Right ventricle myocardium superior (tissue), 1 donor: ENCODE results near the gene METRN. TPM values are rescaled to one million over a fixed set of nuclear protein-coding genes. Genes with fewer than 3 reads are reported as not detected.

ENCODE experiments used
- ATAC-seq: fragments of 200-7000 bp; cut with Tn5 transposase; one replicate; pipeline ENCODE4 v1.9.1; 2020; ENCODE audit warnings: mild to moderate bottlenecking; ENCODE audit not compliant: poor library complexity
- DNase-seq: peaks from one replicate; pipeline ENCODE4 v3.0.0-alpha.2; 2020
- intact Hi-C: fragments of 100-400 bp; cut with DNase I; formaldehyde crosslinking; loops from one replicate; pipeline ENCODE4 v1.11.2; 2022
- long read RNA-seq: library from polyadenylated mRNA; unstranded; transcript quantifications from one replicate; pipeline ENCODE4 v2.0.0, GENCODE V29; 2021
- total RNA-seq: library from RNA; stranded (reverse); fragmentation: NEBNext Ultra II Directional; extraction: Animal tissue kit (Norgen Biotek cat#: 25700); gene quantifications from one replicate; pipeline ENCODE4 v1.2.1, GENCODE V29; 2021
- donor health status: DM: no; HTN: yes; CAD: no; lungs with severe emphysema.

The METRN gene
- 59.6 TPM for total RNA-seq
- long read RNA-seq, transcript METRN-201 (3 exons, 915 nt) = minor isoform, 56 of 246 reads
- long read RNA-seq, transcript METRN-204 (4 exons, 3,325 nt) = major isoform, 131 of 246 reads
- long read RNA-seq, partial matches to known transcripts = 25 of 246 reads
- long read RNA-seq, other reads (novel, unspliced or antisense) = 31 of 246 reads

GRCh38 chr16:714558-715476 is at the start of gene METRN:
METRN (plus strand) TSS chr16:715118; CDS start chr16:715290, 172 bp downstream.
- peak; percentile 96 for DNase-seq
- intact Hi-C loops = loop anchor here (2.0 to 5.0 kb wide), 2 partner anchors 70 to 342 kb away; no protein-coding TSS in a partner anchor
- ATAC-seq = peak; percentile 94

- intact Hi-C loops = no loop called here
- DNase-seq = no peak
- no peak for ATAC-seq
Measured at GRCh38 chr16:666572-666971, 48.3 kb upstream of the METRN start.

- DNase-seq (no peak), ATAC-seq (no peak)
- intact Hi-C loops = no loop called here
Measured at GRCh38 chr16:667113-667779, 47.7 kb upstream of the METRN start.

GRCh38 chr16:667780-668518 is 47.0 kb upstream of the METRN start, which contains the start of gene RHOT2:
RHOT2 (plus strand) TSS chr16:668132; CDS start chr16:668200, 68 bp downstream.
- intact Hi-C loops = no loop called here
- peak; percentile 97 for DNase-seq
- peak; percentile 95 for ATAC-seq

- intact Hi-C loops = no loop called here
- peak; percentile 4 for ATAC-seq
- no peak for DNase-seq
Measured at GRCh38 chr16:668519-669171, 46.3 kb upstream of the METRN start.

GRCh38 chr16:669666-670065 is 45.3 kb upstream of the METRN start:
- ATAC-seq = no peak
- no peak for DNase-seq
- intact Hi-C loops = no loop called here

GRCh38 chr16:670485-671352 is 44.2 kb upstream of the METRN start:
- ATAC-seq = no peak
- intact Hi-C loops = no loop called here
- DNase-seq = no peak

GRCh38 chr16:671353-672131 is 43.4 kb upstream of the METRN start:
- intact Hi-C loops = no loop called here

GRCh38 chr16:672371-672770 is 42.5 kb upstream of the METRN start:
- no peak for ATAC-seq
- DNase-seq = no peak

More at GRCh38 chr16:671353-672131, 43.4 kb upstream of the METRN start:
- ATAC-seq (no peak), DNase-seq (no peak)

GRCh38 chr16:672851-673250 is 42.1 kb upstream of the METRN start:
- ATAC-seq = no peak
- intact Hi-C loops = no loop called here

More at GRCh38 chr16:672371-672770, 42.5 kb upstream of the METRN start:
- intact Hi-C loops = no loop called here

GRCh38 chr16:673399-673991 is 41.4 kb upstream of the METRN start:
- intact Hi-C loops = no loop called here
- DNase-seq (no peak), ATAC-seq (no peak)

More at GRCh38 chr16:672851-673250, 42.1 kb upstream of the METRN start:
- no peak for DNase-seq

- intact Hi-C loops = no loop called here
- DNase-seq = no peak
- ATAC-seq = peak; percentile 19
Measured at GRCh38 chr16:674214-674881, 40.6 kb upstream of the METRN start.

GRCh38 chr16:674968-675883 is 39.7 kb upstream of the METRN start, which contains the start of gene RHBDL1:
RHBDL1 (plus strand) TSS chr16:675671; CDS start chr16:675791, 120 bp downstream.
- intact Hi-C loops = no loop called here
- no peak for DNase-seq

GRCh38 chr16:675884-676564 is 38.9 kb upstream of the METRN start:
- no peak for ATAC-seq
- intact Hi-C loops = no loop called here
- no peak for DNase-seq

More at GRCh38 chr16:674968-675883, 39.7 kb upstream of the METRN start, which contains the start of gene RHBDL1:
- ATAC-seq = no peak
